ENCODE data around the gene TRA2B.
A peak's percentile ranks its signal among the peaks of the same experiment; 100 is the strongest.
"Not testable (repeated sequence)": the region's sequence is repeated elsewhere in the genome, so short reads cannot be mapped to it uniquely, and the experiment has no call there.

The TRA2B gene

DNA sequence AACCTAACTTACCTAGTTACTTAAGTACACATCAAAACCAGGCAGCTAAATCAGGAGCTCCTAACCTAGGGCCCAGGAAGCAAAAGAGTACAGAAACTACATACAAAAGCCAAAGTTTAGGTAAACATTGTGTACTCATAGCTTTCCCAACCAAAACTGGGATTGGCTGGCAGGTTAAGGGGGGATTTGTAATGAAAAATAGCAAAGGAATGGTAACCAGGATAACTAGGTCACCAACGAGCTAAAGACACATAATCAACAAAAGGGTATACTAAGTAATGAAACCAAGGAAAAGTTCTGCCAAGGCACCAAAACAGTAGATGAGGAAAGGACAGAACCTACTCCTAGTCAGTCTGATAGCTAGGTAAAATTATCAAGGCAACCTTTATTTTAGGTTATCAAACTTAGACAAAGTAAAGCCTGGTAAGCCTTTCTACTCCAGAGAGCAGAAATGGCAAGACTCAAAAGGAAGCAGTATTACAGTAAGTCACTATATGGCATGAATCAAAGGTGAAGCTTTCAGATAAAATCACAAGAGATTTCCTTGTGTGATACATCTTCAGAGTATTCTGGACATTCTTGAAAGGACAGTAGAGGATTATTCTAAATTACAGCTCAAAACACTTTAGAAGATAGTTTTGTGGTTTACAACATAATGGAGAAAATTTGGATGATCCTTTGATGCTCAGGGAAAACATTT is 10.2 kb downstream of the TRA2B start:
- DNase-seq (ENCODE audit: low spot score): no peak

- no peak for DNase-seq (ENCODE audit: low spot score)
Observed at GRCh38 chr3:185926445-185926844, 11.4 kb downstream of the TRA2B start.

GRCh38 chr3:185925353-185925752 is 12.5 kb downstream of the TRA2B start:
- no peak for DNase-seq (ENCODE audit: low spot score)

GRCh38 chr3:185924375-185924774 is 13.4 kb downstream of the TRA2B start:
- DNase-seq (ENCODE audit: low spot score): no peak

DNA sequence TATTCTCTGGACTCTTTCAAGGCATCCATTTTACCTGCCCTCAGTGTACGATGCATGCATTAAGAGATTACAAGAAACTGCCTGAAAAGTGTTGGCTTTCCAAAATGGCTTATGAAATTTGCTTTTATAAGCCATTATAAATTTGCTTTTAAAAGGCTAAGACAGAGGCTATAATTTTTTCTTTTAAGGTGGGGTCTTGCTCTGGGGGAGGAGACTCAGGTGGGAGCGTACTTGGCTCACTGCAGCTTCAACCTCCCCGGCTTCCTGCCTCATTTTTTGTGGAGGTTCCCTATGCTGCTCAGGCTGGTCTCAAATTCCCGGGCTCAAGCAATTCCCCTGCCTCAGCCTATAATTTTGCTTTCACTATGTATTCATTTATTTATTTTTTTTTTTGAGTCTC is 17.6 kb downstream of the TRA2B start:
- no peak for DNase-seq (ENCODE audit: low spot score)

GRCh38 chr3:185916042-185916833 is 21.6 kb downstream of the TRA2B start:
- no peak for DNase-seq (ENCODE audit: low spot score)

GRCh38 chr3:185915642-185916041 is 22.2 kb downstream of the TRA2B start:
- no peak for DNase-seq (ENCODE audit: low spot score)

- DNase-seq (ENCODE audit: low spot score): no peak
Observed at GRCh38 chr3:185914911-185915629, 22.7 kb downstream of the TRA2B start.

DNA sequence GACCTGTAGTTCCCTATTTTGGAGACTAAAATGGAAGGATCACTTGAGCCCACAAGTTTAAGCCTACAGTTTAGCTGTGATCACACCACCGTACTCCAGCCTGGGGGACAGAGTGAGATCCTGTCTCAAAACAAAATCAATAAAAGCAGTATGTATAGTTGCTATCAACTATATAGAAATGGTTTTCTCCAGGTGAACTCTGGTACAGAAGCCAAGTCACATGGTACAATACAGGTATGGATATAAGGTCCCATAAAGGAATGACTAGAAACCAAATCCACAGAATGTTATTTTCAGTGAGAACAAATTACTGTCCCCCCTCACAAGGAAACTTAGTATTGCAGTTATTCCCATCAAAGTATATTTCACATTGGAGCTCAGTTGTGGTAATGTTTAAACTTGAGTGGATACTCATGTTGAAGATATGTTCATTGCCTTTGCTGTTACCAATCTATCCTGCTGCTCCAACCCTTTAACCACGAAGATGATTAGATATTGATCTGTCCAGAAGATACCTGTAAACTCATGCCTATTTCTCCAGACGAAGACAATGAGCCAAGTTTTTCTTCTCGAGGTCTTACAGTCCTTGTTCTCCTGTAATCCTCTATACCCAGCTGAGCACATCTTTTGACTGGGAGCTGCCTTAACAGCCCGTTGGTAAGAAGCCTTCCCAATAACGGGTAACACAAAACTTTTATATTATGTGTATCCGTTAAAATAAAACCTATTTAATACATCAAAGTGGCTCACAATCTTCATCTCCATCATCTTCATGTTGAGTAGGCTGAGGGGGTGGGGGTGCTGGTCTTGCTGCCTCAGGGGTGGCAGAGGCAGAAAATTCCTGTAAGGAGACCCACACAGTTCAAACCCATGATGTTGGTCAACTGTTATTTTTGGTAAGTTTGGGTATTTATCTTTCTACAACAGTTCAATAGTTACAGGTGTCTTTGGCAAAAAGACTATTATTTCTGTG is 24.6 kb downstream of the TRA2B start:
- DNase-seq (ENCODE audit: low spot score): no peak

DNA sequence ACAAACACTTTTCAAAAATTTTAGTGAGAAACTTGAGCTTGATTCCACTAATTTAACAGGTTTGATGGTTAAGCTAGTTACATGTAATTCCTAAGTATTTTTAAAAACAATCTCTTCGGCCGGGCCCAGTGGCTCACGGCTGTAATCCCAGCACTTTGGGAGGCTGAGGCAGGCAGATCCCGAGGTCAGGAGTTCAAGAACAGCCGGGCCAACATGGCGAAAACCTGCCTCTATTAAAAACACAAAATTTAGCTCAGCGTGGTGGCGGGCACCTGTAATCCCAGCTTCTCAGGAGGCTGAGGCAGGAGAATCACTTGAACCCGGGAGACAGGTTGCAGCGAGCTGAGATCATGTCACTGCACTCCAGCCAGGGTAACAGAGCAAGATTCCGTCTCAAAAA is 25.3 kb downstream of the TRA2B start:
- DNase-seq (ENCODE audit: low spot score): no peak

DNA sequence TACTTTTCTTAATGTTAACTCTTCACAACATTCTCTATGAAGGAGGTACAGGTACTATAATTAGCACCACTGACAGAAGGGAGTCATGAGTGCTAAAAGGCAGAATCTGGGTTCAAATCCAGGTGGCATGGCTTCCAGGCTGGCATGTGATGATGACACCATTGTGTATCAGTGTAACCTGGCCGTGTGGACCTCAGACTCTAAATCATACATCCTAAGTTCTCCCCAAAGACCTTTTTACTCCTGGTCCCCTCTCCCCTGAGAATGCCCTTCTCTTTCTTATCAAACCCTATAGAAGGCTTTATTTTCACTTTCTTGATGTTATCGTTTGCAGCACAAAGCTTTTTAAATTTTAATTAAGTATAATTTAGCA is 26.8 kb downstream of the TRA2B start:
- DNase-seq (ENCODE audit: low spot score): not testable (repeated sequence)

DNA sequence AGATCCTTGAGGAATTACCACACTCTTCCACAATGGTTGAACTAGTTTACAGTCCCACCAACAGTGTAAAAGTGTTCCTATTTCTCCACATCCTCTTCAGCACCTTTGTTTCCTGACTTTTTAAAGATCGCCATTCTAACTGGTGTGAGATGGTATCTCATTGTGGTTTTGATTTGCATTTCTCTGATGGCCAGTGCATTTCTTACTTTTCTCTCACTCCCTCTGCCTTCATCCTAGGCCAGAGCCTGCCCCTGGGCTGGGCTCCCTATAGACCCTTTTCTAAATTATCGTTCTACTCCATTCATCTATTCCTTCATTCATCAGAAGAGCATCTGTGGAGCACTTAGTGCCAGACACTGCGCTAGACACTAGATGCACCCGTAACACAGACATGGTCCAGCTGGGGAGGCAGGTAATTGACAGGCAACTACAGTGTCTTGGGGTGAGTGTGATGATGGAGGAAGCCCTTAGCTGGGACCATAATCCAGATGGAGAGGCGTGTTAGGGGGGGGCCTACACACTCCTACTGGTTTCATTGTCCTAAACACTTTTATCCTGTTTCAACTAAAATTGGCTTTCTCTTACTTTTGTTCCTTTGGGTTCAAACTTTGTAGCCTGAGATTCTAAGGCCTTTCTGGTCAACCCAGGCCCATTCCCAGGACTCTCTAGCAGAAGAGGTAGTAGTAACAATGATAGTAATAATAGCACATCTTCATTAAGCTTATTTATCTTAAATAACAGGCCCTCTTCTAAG is 27.3 kb downstream of the TRA2B start:
- not testable (repeated sequence) for DNase-seq (ENCODE audit: low spot score)

DNA sequence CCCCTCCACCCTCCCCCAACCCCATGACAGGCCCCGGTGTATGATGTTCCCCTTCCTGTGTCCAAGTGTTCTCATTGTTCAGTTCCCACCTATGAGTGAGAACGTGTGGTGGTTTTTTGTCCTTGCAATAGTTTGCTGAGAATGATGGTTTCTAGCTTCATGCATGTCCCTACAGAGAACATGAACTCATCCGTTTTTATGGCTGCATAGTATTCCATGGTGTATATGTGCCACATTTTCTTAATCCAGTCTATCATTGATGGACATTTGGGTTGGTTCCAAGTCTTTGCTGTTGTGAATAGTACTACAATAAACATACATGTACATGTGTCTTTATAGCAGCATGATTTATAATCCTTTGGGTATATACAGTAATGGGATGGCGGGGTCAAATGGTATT is 27.9 kb downstream of the TRA2B start:
- not testable (repeated sequence) for DNase-seq (ENCODE audit: low spot score)

- DNase-seq (ENCODE audit: low spot score): peak; percentile 81
Observed at GRCh38 chr3:185900228-185900627, 37.6 kb downstream of the TRA2B start.

DNA sequence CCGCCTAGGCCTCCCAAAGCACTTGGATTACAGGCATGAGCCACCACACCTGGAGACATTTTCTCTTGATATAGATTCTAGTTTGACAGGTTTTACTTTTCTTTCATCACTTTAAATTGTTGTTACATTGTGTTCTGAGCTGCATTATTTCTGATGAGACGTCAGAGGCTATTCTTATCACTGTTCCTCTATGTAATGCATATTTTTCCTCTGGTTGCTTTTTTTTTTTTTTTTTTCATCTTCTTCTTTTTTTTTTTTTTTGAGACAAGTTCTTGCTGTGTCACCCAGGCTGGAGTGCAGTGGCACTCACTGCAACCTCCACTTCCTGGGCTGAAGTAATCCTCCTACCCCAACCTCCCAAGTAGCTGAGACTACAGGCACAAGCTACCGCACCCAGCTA is 41.2 kb downstream of the TRA2B start:
- DNase-seq (ENCODE audit: low spot score): no peak

GRCh38 chr3:185887066-185887465 is 50.7 kb downstream of the TRA2B start:
- no peak for DNase-seq (ENCODE audit: low spot score)

DNA sequence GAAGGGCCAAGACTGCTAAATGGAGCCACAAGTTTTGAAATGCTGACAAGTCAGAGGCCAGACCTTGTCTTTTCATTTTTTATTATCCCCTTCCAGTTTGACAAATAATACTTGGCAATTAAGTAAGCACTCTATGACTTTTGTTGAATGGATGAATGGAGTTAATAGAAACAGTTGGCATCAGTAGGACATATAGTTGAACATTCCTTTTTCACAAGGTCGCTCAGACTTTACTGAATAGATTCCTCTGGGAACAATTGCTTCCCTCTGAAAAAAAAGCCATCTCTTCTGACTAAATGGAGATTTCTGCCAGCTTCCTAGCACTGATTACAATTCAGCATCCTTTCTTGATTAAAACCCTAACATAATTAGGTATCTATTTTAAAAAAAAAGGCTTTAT is 53.2 kb downstream of the TRA2B start:
- no peak for DNase-seq (ENCODE audit: low spot score)

DNA sequence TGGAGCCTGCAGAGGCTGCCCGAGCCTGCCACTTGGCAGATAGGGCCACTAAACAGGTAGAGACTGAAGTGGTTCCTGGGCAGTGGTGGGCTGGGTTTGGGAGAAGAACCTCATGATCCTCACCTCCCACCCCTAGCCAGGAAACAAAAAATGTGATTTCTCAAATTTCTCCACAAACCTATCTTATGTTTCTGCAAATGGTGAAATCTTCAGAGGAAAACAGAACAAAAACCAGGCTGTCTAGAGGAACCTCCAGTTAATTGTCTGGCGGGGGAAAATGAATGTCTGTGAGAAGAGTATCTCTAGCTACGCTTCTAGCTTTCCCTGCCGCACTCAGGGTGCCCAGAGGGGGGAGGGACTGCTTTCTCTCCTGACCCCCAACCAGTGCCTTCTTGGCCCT is 55.9 kb downstream of the TRA2B start:
- DNase-seq (ENCODE audit: low spot score): no peak

DNA sequence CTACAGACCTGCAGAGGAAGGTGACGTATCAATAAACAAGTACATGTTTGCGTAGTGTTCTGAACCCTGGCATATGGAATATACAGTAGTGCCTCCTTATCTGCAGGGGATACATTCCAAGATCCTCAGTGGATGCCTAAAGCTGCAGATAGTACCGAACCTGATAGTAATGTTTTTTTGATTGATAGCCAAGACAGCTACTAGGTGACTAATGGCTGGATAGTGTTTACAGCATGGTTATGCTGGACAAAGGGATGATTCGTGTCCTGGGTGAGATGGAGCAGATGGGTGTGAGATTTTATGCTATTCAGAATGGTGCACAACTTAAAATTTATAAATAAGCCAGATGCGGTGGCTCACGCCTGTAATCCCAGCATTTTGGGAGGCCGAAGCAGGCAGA is 57.2 kb downstream of the TRA2B start:
- DNase-seq (ENCODE audit: low spot score): no peak

DNA sequence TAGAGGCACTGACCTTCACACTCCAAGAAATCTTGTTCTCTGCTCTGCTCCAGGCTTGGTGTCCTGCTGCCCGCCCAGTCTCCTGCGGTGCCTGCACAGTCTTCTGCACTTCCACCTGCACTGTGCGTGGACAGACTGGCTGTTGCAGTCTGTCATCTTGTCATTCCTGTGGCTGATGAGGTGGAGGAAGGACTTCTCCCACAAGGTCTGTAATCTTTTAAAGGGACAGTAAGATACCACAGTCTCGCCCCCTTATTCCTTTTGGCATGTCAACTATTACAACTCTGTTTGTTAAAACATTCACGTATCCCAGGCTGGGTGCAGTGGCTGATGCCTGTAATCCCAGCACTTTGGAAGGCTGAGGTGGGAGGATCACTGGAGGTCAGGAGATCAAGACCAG is 58.9 kb downstream of the TRA2B start:
- peak; percentile 47 for DNase-seq (ENCODE audit: low spot score)

DNA sequence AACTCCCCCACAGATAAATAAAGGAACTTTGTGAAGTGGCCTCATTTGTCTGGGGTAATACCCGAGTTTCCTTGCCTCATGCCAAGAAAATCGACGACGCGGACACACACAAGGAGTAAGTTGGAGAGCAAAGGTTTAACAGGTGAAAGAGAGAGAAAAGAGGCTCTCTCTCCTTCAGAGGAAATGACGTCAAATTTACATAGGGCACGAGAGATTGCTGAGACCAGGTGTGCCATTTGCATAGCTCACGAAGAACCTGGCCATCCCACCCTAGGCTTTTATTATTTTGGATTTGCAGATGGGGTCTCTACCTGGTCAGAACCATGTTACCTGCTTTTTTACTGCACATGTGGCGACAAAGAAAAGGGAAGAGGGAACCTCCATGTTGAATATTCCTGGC is 63.7 kb downstream of the TRA2B start:
- DNase-seq (ENCODE audit: low spot score): no peak

Data from SW480 (cell line).